ENCODE data around the gene ABLIM2. TPM values are rescaled to one million over a fixed set of nuclear protein-coding genes. Genes with fewer than 3 reads are reported as not detected.

The ABLIM2 gene
- total and polyA plus RNA-seq, 5 donors from 2014 or later: 0.88 to 2.0 (median 1.2) TPM

DNA sequence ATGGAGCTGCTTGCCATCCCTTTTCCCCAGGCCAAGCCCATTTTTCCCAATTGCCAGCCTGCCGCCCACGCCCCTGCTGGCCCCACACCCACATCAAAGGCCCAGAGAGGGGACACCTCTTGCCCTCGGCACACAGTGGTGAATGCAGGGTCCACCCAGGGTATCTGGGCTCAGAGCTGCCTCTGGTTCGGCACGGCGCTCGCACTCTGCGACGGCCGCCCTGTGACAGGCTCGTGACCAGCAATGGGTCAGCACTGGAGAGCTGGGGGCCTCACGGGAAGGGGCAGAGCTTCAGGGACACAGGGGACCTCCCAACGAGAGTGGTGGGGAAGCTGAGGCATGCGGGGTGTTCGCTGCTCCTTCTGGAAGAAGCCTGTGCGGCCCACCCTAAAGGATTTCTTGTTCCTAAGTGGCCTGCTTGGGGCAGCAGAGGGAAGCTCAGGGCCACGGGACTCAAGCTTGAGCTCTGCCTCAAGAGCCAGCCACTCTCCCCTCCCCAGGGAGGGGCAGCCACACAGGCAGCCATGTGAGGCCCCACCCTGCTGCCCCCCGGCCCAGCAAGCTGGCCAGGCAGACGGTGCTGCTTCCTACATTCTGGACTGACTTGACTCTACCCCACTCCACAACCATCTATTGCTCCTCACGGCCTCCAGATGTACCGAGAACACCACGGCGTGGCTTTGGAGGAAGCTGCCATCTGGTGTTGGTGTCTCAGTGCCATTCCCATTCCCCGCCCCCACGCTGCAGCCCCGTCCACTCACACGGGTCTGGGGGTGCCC, 73.7 kb downstream of the ABLIM2 start:
- Mint-ChIP-seq H3K4me1 (no peaks in the 10 kb centered on the region), H3K4me3 (no peak overlapping the region), H3K27me3 (no peaks in the 10 kb centered on the region), H3K36me3 (peaks cover 3% of the 10 kb centered on the region), H3K9me3 (no peaks in the 10 kb centered on the region), H3K27ac (no peak overlapping the region)
- Histone ChIP-seq H3K9me3 (ENCODE audit: control insufficient read depth in 2 of 2, low read length in 2 of 2) (no peaks in the 10 kb centered on the region), H3K4me1 (ENCODE audit: control insufficient read depth, insufficient read depth, low read length, poor library complexity, severe bottlenecking) (no peaks in the 10 kb centered on the region), H3K27me3 (ENCODE audit: control insufficient read depth, insufficient read depth, low read length) (no peaks in the 10 kb centered on the region), H3K36me3 (ENCODE audit: control insufficient read depth, insufficient read depth, low read length) (no peaks in the 10 kb centered on the region), H3K4me3 (ENCODE audit: low read depth, low read length) (no peak overlapping the region), H3K27ac (ENCODE audit: insufficient read depth, low read length, poor library complexity, severe bottlenecking) (no peak overlapping the region)
- ATAC-seq (ENCODE audit: low read depth in 2 of 2) (no peak), DNase-seq (no peak)

DNA sequence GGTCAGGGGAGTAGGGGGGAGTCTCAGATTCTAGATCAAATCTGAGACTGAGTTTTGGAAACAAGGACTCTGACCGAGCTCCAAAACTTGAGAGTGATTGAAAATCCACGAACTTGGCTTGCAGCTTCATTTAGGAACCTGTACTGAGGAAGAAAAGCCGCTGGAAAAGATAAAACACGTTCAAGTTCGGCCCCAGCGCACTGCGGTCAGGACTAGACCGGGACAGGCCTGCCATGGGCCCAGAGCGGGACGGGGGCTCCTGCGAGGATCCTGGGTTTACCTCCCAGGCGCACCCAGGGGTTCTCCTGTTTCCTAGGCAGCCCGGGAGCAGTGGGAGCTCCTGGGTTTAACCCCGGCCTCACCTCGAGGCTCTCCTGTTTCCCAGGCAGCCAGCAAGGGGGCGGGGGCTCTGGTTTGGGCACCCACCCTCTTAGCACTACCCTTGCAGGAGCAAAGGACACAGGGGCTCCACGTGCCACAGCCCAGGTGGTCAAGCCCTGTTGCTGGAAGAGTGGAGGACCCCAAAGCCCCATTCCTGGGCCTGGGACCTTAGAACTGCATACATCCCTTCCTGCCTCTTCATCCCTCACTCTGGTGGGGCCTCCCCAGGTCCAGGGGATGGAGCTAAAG, 74.5 kb downstream of the ABLIM2 start:
- no peaks in the 10 kb centered on the region for H3K27me3 Mint-ChIP-seq
- no peak overlapping the region for H3K4me3 ChIP-seq (ENCODE audit: low read depth, low read length)
- peaks cover 0 to 4% (median 0%) of the 10 kb centered on the region in 4 donors for H3K4me1 Mint-ChIP-seq
- no peak overlapping the region for H3K27ac Mint-ChIP-seq
- H3K36me3 Mint-ChIP-seq: peaks cover 3% of the 10 kb centered on the region
- no peak overlapping the region for H3K4me3 Mint-ChIP-seq
- no peak for ATAC-seq (ENCODE audit: low read depth in 2 of 2)
- H3K27me3 ChIP-seq (ENCODE audit: control insufficient read depth, insufficient read depth, low read length): no peaks in the 10 kb centered on the region
- no peak overlapping the region for H3K27ac ChIP-seq (ENCODE audit: insufficient read depth, low read length, poor library complexity, severe bottlenecking)
- no peaks in the 10 kb centered on the region for H3K9me3 ChIP-seq (ENCODE audit: control insufficient read depth in 2 of 2, low read length in 2 of 2)
- no peaks in the 10 kb centered on the region for H3K9me3 Mint-ChIP-seq
- H3K4me1 ChIP-seq (ENCODE audit: control insufficient read depth, insufficient read depth, low read length, poor library complexity, severe bottlenecking): no peaks in the 10 kb centered on the region
- no peak for DNase-seq
- no peaks in the 10 kb centered on the region for H3K36me3 ChIP-seq (ENCODE audit: control insufficient read depth, insufficient read depth, low read length)

DNA sequence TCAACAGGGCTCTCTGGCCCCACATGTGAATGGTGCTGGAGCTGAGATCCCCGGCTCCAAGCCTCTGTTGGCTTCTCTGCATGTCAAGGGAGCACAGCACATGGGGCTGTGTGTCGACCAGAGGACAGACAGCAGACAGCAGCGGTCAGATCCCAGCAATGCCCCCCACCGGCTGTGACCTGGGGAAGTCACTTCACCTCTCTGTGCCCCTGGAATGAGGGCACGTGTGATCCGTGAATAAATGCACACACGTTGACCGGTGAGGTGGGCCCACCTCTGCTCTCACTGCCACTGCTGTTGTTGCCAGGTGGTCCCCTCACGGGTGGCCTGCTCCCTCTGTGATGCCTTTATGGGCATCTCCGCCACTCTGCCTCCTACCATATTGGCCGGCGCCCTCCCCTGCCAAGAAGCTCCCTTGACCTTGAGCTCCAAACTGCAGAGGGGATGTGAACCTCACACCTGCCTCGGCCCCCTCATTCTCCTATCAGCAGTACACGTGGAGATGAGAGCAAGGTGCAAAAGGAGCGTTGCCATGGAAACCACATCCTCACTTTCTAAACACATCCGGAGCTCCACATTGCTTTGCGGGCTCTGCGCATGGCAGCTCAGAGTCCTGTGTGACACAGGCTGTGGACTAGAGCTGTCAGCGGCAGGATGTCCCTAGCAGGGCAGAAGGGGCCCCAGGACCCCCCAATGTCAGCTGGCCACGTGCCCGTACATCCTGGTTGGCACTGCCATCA, 75.4 kb downstream of the ABLIM2 start:
- H3K27ac Mint-ChIP-seq: no peak overlapping the region
- DNase-seq (no peak), ATAC-seq (ENCODE audit: low read depth in 2 of 2) (no peak)

GRCh38 chr4:8082517-8083055, 76.0 kb downstream of the ABLIM2 start:
- H3K27me3 ChIP-seq (ENCODE audit: control insufficient read depth, insufficient read depth, low read length): no peaks in the 10 kb centered on the region
- no peaks in the 10 kb centered on the region for H3K9me3 Mint-ChIP-seq
- H3K4me3 Mint-ChIP-seq: no peak overlapping the region
- no peak for DNase-seq
- no peak overlapping the region for H3K27ac Mint-ChIP-seq
- peaks cover 0 to 4% (median 0%) of the 10 kb centered on the region in 4 donors for H3K4me1 Mint-ChIP-seq
- no peak overlapping the region for H3K4me3 ChIP-seq (ENCODE audit: low read depth, low read length)
- no peaks in the 10 kb centered on the region for H3K4me1 ChIP-seq (ENCODE audit: control insufficient read depth, insufficient read depth, low read length, poor library complexity, severe bottlenecking)
- H3K27ac ChIP-seq (ENCODE audit: insufficient read depth, low read length, poor library complexity, severe bottlenecking): no peak overlapping the region
- no peaks in the 10 kb centered on the region for H3K36me3 ChIP-seq (ENCODE audit: control insufficient read depth, insufficient read depth, low read length)
- ATAC-seq (ENCODE audit: low read depth in 2 of 2): no peak
- H3K36me3 Mint-ChIP-seq: peaks cover 3% of the 10 kb centered on the region
- H3K9me3 ChIP-seq (ENCODE audit: control insufficient read depth in 2 of 2, low read length in 2 of 2): no peaks in the 10 kb centered on the region
- no peaks in the 10 kb centered on the region for H3K27me3 Mint-ChIP-seq

More for the DNA sequence above, 75.4 kb downstream of the ABLIM2 start:
- H3K36me3 Mint-ChIP-seq: peaks cover 3% of the 10 kb centered on the region
- no peak overlapping the region for H3K4me3 ChIP-seq (ENCODE audit: low read depth, low read length)
- H3K4me1 ChIP-seq (ENCODE audit: control insufficient read depth, insufficient read depth, low read length, poor library complexity, severe bottlenecking): no peaks in the 10 kb centered on the region
- H3K27ac ChIP-seq (ENCODE audit: insufficient read depth, low read length, poor library complexity, severe bottlenecking): no peak overlapping the region
- H3K27me3 ChIP-seq (ENCODE audit: control insufficient read depth, insufficient read depth, low read length): no peaks in the 10 kb centered on the region
- no peaks in the 10 kb centered on the region for H3K27me3 Mint-ChIP-seq
- H3K36me3 ChIP-seq (ENCODE audit: control insufficient read depth, insufficient read depth, low read length): no peaks in the 10 kb centered on the region
- H3K9me3 Mint-ChIP-seq: no peaks in the 10 kb centered on the region
- no peak overlapping the region for H3K4me3 Mint-ChIP-seq
- no peaks in the 10 kb centered on the region for H3K9me3 ChIP-seq (ENCODE audit: control insufficient read depth in 2 of 2, low read length in 2 of 2)
- H3K4me1 Mint-ChIP-seq: peaks cover 0 to 4% (median 0%) of the 10 kb centered on the region in 4 donors

DNA sequence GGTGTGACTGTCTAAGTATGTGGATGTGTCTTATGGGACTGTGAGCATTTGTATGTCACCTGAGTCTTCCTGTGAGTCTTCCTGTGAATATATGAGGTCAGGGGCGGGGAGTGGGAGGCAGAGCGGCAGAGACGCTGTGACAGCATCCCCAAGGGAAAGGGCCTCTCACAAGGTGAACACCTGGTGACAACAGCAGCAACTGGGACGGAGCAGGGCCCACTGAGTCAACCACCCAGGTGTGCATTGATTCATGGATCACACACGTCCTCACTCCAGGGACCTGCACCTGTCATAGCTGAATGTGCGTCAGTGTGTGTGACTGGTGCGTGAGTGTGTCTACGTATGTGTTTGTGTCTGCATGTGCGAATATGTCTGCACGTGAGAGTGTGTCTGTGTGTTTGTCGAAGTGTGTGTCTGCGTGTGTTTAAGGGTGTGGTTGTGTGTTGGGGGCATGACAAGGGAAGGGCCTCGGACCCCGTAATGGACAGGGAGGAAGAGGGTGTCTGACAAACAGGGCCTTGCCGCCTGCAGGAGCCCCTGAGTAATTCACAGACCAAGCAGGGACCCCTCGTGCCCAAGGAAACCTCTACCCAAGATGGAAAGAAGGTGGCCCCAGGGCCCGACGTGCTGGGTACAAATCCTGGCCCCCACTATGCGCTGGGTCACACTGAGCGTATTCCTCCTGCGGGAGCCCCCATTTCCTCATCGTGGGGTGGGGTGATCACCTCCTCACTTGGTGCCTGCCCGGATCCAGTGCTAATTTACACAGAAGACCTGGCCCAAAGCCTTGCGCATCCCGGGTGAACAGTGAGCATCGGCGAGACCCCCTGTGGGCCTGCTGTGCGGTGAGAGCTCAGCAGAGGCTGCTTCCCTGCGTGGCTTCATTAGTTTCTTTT, 76.7 kb downstream of the ABLIM2 start:
- Mint-ChIP-seq H3K27ac (peak overlapping the region in 2 of 3 donors; percentile 4 to 49), H3K4me1 (peaks cover 0 to 4% (median 0%) of the 10 kb centered on the region in 4 donors), H3K27me3 (no peaks in the 10 kb centered on the region), H3K36me3 (peaks cover 3% of the 10 kb centered on the region), H3K4me3 (no peak overlapping the region), H3K9me3 (no peaks in the 10 kb centered on the region)
- Histone ChIP-seq H3K27ac (ENCODE audit: insufficient read depth, low read length, poor library complexity, severe bottlenecking) (no peak overlapping the region), H3K4me3 (ENCODE audit: low read depth, low read length) (no peak overlapping the region), H3K9me3 (ENCODE audit: control insufficient read depth in 2 of 2, low read length in 2 of 2) (no peaks in the 10 kb centered on the region), H3K4me1 (ENCODE audit: control insufficient read depth, insufficient read depth, low read length, poor library complexity, severe bottlenecking) (no peaks in the 10 kb centered on the region), H3K36me3 (ENCODE audit: control insufficient read depth, insufficient read depth, low read length) (no peaks in the 10 kb centered on the region), H3K27me3 (ENCODE audit: control insufficient read depth, insufficient read depth, low read length) (no peaks in the 10 kb centered on the region)
- ATAC-seq (ENCODE audit: low read depth in 2 of 2) (no peak), DNase-seq (no peak)

DNA sequence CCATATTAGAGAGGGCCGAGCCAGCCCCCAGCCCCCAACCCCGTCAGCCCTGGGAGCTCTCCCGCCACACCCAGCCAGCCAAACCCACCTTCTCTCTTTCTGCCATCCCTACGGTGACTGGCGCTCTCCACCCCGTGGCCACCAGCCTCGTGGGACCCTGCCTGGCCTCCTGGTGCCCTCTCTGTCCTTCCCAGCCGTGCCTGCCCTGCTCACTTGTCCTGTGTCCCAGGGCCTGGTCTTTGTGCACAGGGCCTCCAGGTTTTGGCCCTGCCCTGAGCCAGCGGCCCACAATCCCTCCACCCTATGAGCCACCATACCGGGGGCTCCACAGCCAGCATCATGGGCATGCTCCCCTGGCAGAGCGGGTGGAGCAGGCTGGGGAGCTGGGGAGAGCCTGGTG, 77.4 kb downstream of the ABLIM2 start:
- Histone ChIP-seq H3K36me3 (ENCODE audit: control insufficient read depth, insufficient read depth, low read length) (no peaks in the 10 kb centered on the region), H3K27ac (ENCODE audit: insufficient read depth, low read length, poor library complexity, severe bottlenecking) (no peak overlapping the region), H3K9me3 (ENCODE audit: control insufficient read depth in 2 of 2, low read length in 2 of 2) (no peaks in the 10 kb centered on the region), H3K4me1 (ENCODE audit: control insufficient read depth, insufficient read depth, low read length, poor library complexity, severe bottlenecking) (no peaks in the 10 kb centered on the region), H3K27me3 (ENCODE audit: control insufficient read depth, insufficient read depth, low read length) (no peaks in the 10 kb centered on the region), H3K4me3 (ENCODE audit: low read depth, low read length) (no peak overlapping the region)
- ATAC-seq (ENCODE audit: low read depth in 2 of 2) (no peak), DNase-seq (no peak)
- Mint-ChIP-seq H3K27ac (peak overlapping the region in 1 of 3 donors; percentile 4), H3K9me3 (no peaks in the 10 kb centered on the region), H3K27me3 (no peaks in the 10 kb centered on the region), H3K36me3 (peaks cover 3% of the 10 kb centered on the region), H3K4me1 (peaks cover 0 to 4% (median 0%) of the 10 kb centered on the region in 4 donors), H3K4me3 (no peak overlapping the region)

DNA sequence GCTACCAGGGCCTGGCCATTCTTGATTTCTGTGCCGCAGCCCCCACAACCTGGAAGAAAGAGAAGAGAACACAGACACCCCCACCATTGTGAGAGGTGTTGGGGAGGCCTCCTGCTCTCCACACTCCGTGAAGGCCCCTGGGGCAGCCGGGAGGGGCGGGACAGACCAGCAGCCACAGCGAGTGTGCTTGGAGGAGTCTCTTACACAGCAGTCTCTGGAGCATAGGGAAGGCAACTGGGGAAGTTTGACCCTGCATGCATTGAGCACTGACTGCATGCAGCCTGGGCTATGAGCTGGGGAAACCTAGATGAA, 77.9 kb downstream of the ABLIM2 start:
- Histone ChIP-seq H3K27me3 (ENCODE audit: control insufficient read depth, insufficient read depth, low read length) (no peaks in the 10 kb centered on the region), H3K4me1 (ENCODE audit: control insufficient read depth, insufficient read depth, low read length, poor library complexity, severe bottlenecking) (no peaks in the 10 kb centered on the region), H3K4me3 (ENCODE audit: low read depth, low read length) (no peak overlapping the region), H3K36me3 (ENCODE audit: control insufficient read depth, insufficient read depth, low read length) (no peaks in the 10 kb centered on the region), H3K27ac (ENCODE audit: insufficient read depth, low read length, poor library complexity, severe bottlenecking) (no peak overlapping the region), H3K9me3 (ENCODE audit: control insufficient read depth in 2 of 2, low read length in 2 of 2) (no peaks in the 10 kb centered on the region)
- H3K4me1 Mint-ChIP-seq: peaks cover 0 to 4% (median 0%) of the 10 kb centered on the region in 4 donors
- no peak overlapping the region for H3K27ac Mint-ChIP-seq
- H3K27me3 Mint-ChIP-seq: no peaks in the 10 kb centered on the region
- no peaks in the 10 kb centered on the region for H3K9me3 Mint-ChIP-seq
- H3K36me3 Mint-ChIP-seq: peaks cover 3% of the 10 kb centered on the region
- no peak overlapping the region for H3K4me3 Mint-ChIP-seq
- no peak for DNase-seq
- ATAC-seq (ENCODE audit: low read depth in 2 of 2): no peak

Measured in CD4-positive, CD25-positive, alpha-beta regulatory T cell (primary cell).